Kidney epithelial cell (primary cell): ENCODE results near the gene KLRC4. TPM values are rescaled to one million over a fixed set of nuclear protein-coding genes. Genes with fewer than 3 reads are reported as not detected.

Experiments used
- DNase-seq: peaks from one replicate; pipeline ENCODE4 v3.0.0-alpha.2; 2010; ENCODE audit warnings: low read depth
- H3K27me3 ChIP-seq: 2 replicates; pipeline ENCODE4 v1.6.0; 2011; ENCODE audit warnings: low read length; ENCODE audit not compliant: control insufficient read depth, insufficient read depth
- H3K36me3 ChIP-seq: 2 replicates; pipeline ENCODE4 v1.5.1; 2011; ENCODE audit warnings: low read length; ENCODE audit not compliant: control insufficient read depth, insufficient read depth
- H3K4me3 ChIP-seq: 2 replicates; pipeline ENCODE4 v1.5.1; 2011; ENCODE audit warnings: low read depth, mild to moderate bottlenecking, control low read depth, low read length
- CTCF ChIP-seq: IDR thresholded peaks from 2 replicates; pipeline ENCODE4 v1.5.1; 2011; ENCODE audit warnings: mild to moderate bottlenecking, moderate library complexity, low read length, control low read depth, inconsistent platforms; ENCODE audit not compliant: insufficient read depth, poor library complexity, severe bottlenecking
- total RNA-seq: library from RNA; depleted of rRNA; stranded (reverse); fragments of >200 nt; gene quantifications from 2 replicates; pipeline ENCODE4 v1.2.3, GENCODE V29; 2015

KLRC4 gene
- total RNA-seq, 1 donor from 2014 or later, result not detected

- DNase-seq, result no peak
- Histone ChIP-seq H3K36me3 (no peaks in the 10 kb centered on the region), H3K27me3 (no peaks in the 10 kb centered on the region), H3K4me3 (peak overlapping the region; percentile 51)
- TF ChIP-seq CTCF, result no peak
Observed at GRCh38 chr12:10363914-10364814, 45.4 kb downstream of the KLRC4 start.

- no peak for TF ChIP-seq CTCF
- DNase-seq, result no peak
Observed at GRCh38 chr12:10363658-10363913, 46.0 kb downstream of the KLRC4 start.

GRCh38 chr12:10362828-10363657, 46.5 kb downstream of the KLRC4 start:
- TF ChIP-seq CTCF, result no peak
- peak overlapping the region; percentile 51 for H3K4me3 ChIP-seq
- H3K36me3 ChIP-seq, result no peaks in the 10 kb centered on the region
- DNase-seq, result no peak
- H3K27me3 ChIP-seq, result no peaks in the 10 kb centered on the region

More at GRCh38 chr12:10363658-10363913, 46.0 kb downstream of the KLRC4 start:
- Histone ChIP-seq H3K36me3 (no peaks in the 10 kb centered on the region), H3K27me3 (no peaks in the 10 kb centered on the region), H3K4me3 (peak overlapping the region; percentile 51)

- Histone ChIP-seq H3K27me3 (no peaks in the 10 kb centered on the region), H3K36me3 (no peaks in the 10 kb centered on the region), H3K4me3 (no peak overlapping the region)
- no peak for TF ChIP-seq CTCF
- DNase-seq, result no peak
Observed at GRCh38 chr12:10362325-10362724, 47.2 kb downstream of the KLRC4 start.

GRCh38 chr12:10361622-10362021, 47.9 kb downstream of the KLRC4 start:
- no peaks in the 10 kb centered on the region for H3K36me3 ChIP-seq
- TF ChIP-seq CTCF, result no peak
- no peak for DNase-seq
- H3K27me3 ChIP-seq, result no peaks in the 10 kb centered on the region
- H3K4me3 ChIP-seq, result no peak overlapping the region
